Stimulated activated CD4-positive, alpha-beta T cell treated with anti-CD3 and anti-CD28 coated beads, Interleukin-12 subunit alpha, Interleukin-12 subunit beta, amount 100 ng/mL, for 48 hours (primary cell): ENCODE measurements around the gene ENTHD1.

Experiments used
- DNase-seq, 3 donors: peaks; one replicate each; pipeline ENCODE4 v3.0.0-alpha.2; 2020; ENCODE audit warnings: low read depth in 2 of 3, low spot score in 1 of 3

Gene ENTHD1, protein sequence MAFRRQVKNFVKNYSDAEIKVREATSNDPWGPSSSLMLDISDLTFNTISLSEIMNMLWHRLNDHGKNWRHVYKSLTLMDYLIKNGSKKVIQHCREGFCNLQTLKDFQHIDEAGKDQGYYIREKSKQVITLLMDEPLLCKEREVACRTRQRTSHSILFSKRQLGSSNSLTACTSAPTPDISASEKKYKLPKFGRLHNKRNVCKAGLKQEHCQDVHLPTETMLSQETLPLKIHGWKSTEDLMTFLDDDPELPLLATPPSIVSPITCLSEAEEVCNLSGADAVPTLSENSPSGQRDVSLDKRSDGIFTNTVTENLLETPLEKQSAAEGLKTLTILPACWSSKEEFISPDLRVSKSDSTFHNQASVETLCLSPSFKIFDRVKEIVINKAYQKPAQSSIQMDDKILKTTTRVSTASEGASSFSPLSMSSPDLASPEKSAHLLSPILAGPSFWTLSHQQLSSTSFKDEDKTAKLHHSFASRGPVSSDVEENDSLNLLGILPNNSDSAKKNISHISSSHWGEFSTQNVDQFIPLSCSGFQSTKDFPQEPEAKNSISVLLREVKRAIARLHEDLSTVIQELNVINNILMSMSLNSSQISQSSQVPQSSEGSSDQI

DNA sequence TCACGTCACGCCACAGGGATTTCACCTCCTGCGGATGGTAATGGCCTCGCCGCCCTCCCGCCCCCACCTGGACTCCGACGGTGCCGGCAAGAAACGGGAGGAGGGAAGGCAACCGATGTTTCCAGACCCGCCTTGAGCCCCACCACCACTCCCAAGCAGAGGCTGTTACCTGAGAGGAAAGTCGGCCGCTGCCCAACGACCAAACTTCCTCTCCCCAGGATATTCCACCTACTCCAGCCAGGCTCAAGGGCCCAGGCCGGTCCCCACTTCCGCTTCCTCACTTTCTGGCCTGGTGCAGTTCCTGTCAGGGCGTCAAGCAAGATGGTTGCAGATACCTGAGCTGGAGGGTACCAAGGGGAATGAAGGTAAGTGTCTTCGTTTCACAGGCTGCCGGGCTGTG is at the start of gene ENTHD1:
ENTHD1 (minus strand) TSS at position 235 of the 400 bp plus-strand sequence. CDS start 6,012 bp downstream, outside the sequence.
- DNase-seq, result no peak

DNA sequence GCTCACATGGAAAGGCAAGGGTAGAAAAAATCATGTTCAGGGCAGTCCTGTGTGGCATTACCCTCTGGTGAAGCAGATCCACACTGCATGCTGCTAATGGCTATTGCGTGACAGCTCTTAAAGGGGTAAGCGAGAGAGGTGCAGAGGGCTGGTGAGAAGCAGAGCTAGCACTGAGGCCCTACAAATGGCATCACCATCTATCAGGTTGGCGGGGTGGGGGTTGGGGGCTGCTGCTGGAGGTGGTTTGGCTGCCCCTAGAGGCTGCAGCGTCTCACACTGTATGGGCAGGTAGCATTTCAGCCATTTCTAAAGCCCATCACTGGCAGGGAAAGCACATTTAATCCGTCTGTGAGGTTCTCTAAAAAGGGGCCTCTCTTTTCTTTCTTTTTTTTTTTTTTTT is 49.8 kb upstream of the ENTHD1 start:
- no peak for DNase-seq

DNA sequence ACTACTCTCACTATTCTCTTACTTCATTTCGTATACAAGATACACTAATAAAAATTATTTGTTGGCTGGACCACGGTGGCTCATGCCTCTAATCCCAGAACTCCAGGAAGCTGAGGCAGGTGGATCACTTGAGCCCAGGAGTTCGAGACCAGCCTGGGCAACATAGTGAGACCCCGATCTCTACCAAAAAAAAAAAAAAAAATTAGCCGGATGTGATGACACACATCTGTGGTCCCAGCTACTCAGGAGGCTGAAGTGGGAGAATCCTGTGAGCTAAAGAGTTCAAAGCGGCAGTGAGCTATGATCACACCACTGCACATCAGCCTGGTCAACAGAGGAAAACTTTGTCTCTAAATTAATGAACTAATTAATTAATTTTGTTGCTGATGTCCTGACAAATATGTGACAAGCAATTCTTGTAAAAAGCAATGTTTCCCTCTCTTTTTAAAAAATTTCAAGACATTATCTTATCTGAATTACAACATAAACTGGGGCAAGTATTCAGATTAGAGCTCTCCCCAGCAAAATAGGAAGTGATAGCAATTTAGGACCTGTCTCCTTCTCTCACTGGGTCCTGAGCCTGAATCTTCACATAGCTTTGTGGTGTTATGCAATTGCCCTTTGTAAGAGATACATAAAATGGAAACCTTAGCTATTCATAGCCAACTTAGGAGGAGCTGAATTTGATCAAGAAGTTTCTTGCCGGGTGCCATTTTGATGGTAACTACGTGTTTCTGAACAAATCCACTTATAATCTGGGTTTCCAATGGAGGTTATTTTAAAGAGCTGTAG is 49.1 kb upstream of the ENTHD1 start:
- no peak for DNase-seq

DNA sequence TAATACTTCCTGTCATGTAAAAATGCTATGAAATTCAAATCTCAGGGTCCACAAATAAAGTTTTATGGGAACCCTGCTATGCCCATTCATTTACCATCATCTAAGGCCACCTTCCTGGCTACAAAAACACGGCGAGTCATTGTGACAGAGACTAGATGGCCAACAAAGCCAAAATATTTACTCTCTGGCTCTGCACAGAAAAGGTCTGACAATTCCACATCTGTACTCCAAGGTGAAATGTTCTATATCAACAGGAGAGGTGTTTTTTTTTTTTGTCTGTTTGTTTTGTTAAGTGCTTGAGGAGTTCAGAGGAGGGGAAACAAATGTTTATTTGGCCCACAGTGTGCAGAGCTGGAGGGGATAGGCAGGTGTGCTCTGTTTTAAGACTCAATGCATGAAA is 48.0 kb upstream of the ENTHD1 start:
- no peak for DNase-seq

DNA sequence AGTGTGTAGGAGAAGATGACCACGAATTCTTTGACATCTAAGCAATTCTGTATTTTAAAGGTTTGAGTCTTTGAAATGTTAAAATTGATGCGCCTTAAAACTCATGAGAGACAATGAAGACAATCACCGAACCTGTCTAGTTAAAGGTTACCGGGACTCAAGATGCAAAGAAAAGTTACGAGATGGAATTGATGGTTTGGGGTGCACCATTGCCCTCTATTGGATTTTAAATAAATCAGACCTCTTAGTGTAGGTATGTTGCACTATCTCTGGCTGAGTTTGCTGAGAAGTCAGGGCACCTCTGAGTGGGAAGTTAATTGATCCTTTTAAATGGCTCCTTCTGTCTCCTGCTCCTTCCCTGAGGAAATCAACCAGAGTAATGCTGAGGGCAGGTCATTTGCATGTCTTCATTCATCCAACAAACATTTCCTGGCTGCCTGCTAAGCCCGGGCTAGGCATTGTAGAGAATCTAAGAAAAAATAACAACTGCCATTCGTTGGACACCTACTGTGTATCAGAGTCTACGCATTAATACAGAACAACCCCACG is 47.3 kb upstream of the ENTHD1 start:
- DNase-seq, result no peak

DNA sequence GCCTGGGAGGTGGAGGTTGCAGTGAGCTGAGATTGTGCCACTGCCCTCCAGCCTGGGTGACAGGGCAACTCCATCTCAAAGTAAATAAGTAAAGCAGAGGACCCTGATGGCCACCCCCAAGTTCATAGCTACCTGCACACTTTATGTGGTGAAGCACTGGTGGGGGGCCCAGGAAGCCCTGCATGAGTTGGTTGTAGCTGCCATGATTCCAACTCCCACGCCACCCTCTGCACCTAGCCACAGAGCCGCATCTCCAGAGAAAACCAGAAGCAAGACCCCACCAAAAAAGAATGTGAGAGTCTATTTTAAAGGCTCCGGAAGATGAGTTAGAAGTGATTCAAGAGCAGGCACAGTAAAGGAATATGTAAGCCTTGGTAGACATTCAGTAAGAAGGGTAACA is 46.3 kb upstream of the ENTHD1 start:
- no peak for DNase-seq

DNA sequence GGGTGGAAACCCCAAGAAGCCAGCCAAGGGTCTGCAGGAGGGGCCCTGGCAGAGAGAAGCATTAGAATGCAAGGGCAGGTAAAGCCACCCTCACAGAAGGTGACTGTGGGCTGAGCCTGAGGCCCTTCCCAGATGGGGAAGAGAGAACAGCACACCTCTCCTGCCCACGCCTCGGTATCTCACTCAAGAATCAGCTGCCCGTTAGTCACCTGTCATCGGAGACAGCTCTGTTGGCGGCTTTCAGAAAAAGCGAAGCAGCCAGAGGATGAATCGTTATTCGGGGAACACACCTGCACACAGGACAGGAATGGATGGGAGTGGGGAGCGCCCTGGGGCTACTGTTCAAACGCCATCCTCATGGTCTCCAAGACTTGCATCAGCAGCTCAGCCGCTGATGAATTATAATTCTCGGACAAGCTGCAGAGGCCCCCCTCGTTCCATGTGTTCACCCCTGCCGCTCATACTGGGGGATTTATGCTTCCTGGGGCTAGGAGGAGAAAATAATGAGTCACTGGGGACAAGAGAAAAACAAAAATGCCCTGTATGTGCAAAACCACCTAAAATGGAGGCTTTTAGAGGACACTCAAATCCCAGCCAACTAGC is 45.0 kb upstream of the ENTHD1 start:
- peak in 1 of 3 donors; percentile 36 for DNase-seq

DNA sequence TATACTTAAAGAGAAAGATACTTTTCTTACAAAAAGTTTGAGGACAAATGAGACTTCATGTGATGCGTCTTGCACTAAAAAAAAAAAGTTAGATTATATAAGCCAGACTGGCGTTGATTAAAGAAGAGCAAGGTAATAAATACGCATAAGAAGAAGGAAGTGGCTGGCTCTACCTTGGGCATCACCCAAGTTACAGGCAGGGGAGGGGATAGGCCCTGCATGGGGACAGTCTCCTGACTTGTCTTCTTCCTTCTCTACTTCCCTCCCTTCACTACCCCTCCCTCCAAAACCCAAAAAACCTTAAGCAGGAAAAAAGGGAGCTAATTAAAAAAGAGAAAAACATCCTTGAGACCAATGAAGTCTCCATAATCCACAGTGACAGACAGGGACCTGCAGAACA is 44.3 kb upstream of the ENTHD1 start:
- no peak for DNase-seq

DNA sequence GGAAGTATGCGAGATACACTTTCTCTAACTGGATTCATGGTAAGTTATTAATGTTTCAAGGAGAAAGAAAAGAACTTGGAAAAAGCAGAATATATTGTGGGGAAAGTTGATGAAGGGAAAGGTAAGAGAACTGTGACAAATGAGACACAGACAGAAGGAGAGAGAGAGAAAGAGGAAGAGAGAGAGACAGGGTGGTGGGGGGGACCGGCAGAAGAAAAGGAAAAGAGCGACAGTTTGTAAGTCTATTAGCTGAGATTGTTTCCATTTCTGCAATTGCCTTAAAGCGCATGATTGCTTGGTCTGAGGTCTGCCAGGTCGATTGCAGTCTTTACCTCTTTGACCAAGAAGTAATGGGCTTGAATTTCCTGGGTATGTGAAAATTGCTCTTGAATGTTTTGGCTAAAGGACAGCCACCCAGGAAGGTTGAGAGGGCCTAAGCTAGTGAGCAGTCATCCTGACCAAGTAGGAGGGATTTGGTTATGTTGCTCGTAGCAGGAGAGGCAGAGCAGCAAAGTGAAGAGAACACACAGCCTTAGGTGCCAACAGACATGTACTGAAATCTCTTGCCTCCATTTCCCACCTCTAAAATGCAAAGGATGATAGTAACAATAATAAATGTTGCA is 43.1 kb upstream of the ENTHD1 start:
- DNase-seq, result no peak

DNA sequence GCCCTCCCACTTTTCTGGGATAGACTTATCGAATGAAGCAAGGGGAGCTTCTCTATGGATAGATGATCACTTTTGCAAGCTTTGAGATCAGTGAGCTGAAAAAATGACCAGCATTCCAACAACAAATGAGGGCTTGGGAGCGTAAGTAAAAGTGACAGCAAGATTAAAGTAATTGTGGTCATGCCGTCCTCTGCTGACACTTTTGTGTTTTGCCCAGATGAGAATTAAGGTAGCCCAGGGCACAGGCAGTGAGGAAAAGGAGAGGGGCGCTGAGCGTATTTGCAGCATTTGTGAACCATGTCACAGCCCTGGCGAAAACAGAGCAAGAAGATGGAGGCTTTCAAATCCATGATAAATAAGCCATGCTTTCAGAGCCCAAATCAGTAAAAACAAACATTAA is 42.1 kb upstream of the ENTHD1 start:
- no peak for DNase-seq

DNA sequence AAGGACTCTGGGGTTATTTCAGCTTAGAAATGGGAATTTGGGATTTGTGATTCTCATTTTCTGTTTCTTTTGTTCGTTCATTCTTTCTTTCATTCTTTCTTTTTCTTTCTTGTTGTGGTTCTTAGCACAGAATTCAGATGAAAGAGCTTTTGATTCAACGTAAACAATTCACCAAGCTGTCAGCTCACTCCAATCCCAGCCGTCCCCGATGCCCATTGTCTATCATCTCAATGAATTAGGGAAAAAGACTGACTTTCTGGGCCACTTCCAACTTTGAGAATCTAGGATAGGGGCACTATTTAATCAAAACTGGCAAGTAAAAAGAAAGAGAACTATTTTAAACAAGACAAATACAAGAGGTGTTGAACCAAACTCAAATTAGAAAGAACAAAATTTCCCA is 41.6 kb upstream of the ENTHD1 start:
- DNase-seq, result no peak

DNA sequence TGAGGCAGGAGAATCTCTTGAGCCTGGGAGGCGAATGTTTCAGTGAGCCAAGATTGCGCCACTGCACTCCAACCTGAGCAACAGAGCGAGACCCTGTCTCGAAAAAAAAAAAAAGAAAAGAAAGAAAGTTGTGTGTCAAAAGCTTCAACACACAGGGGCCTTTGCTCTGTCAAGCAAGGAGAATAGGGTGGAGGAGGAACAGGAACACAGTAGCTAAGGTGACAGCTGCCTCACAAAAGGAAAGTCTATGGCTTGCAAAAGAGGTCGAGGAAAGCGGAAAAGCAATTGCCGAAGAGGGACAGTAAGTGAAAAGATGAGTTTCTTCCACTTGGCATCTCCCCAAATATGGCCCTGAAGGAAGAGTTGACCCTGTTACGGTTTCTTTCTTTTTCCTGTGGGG is 40.2 kb upstream of the ENTHD1 start:
- no peak for DNase-seq

DNA sequence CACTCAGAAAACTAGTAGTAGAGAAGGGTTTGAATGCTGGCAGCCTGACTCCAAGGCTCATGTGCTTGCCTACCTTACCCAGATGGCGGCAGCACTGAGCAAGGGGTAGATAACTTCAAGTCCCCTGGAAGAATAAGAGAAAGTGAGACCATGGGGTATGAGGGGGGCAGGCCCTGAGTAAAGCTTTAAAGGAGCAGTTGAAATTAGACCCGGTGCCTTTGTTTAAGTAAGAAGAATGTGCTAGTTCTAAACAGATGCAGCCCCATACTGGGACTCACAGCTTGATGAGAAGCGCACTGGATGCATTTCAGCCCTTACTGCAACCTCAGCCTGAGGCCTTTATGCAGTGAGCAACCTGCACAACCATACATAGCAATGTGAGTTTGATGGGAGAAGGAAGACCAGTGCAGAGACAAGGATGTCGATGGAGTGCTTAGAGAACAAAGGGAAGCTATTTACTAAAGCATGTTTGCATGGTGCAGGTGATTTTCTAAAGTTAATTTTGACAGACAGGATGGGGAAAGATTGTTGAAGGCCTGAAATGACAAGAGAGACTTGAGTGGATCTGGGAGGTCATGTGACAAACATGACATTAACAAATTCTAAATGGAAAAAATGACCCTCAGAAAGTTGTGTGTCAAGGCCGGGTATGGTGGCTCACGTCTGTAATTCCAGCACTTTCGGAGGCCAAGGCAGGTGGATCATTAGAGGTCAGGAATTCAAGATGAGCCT is 39.5 kb upstream of the ENTHD1 start:
- peak; percentile 42 to 69 (median 52) for DNase-seq

DNA sequence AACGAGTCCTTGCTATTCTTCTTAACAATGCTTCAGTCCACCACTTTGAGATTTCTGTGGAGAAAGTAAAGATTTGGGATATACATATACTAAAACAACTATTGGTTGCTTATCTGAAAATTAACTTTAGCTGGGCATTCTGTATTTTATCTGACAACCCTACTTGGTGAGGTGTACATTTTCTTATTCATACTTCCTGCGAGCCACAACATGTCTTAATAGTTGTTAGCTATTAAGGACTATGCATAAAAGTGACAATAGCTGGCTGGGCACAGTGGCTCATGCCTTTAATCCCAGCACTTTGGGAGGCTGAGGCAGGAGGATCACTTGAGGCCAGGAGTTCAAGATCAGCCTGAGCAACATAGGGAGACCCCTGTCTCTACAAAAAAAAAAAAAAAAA is 38.6 kb upstream of the ENTHD1 start:
- no peak for DNase-seq

DNA sequence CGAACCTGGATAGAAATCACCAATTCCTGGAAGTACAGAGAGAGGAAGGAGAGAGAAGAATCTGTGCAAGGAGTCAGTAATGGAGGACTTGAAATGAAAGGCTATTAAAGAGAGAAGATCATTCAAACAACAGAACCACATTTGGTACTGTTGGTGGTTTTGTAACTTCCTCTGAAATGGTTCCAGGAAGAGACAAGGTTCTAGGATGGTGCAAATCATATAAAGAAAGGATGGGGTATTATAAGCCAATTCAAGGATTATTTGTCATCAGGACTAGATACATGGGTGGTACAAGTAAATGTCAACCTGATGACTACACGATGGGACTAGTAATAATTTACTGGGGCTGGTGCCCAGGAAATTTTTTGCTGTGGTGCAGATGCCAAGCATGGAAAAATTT is 37.7 kb upstream of the ENTHD1 start:
- DNase-seq, result no peak

DNA sequence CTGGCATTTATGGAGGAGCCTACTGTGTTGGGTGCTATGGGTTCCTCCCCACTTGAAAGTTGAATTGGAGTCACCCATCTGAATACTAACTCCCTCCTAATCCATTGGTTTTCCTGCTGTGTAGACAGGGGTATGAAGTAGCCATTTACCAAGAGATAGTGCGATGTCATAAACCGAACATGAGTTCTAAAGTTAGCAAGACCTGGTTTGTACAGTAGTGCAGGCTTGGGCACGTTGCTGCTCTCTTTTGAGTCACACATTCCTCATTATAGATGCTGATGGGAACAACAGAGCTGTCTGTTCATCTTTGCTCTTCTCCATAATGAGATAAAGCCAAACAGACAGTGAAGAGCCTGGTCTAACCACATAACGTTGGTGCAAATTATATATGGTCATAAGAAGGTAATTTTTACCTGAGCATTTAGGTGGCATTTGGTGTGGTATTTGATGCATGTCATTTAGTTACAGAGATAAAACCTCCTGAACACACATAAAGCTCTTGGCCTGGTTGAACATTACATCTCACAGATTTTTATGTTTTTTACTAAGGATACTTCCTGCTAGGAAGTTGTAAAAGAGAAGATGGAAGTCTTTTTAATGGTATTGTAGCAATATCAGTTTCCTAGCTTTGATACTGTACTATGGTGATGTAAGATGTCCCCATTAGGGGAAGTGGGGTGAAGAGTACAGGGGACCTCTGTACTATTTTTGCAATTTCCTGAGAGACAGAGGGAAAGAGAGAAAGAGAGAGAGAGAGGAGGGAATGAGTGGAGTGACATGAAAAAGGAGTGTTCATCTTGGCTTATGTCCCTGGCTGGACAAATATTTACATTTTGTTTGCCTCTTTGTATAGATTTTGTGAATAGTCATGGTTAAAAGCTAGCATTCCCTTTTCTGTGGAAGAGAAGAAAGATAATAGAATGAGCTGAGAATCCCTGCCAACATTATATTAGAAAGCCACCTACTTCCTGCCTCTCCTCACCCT is 35.3 kb upstream of the ENTHD1 start:
- DNase-seq, result no peak

DNA sequence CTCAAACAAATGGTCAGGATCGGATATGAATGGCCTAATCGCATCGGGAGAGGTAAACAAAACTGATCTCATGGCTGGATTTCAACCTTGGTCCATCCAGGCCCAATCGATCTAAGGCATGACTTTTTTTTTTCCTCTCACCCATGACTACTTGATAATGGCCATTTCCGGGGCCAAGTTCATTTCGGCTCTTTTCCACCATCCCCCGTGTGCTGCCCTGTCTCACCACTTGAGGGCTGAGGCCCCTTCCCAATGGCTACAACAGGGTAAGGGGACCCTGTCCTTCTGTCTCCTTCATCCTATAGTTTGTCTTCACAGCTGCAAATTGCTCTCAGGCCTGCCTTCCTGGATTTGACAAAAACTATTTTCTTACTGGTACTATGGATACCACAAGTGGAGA is 34.0 kb upstream of the ENTHD1 start:
- DNase-seq, result no peak

DNA sequence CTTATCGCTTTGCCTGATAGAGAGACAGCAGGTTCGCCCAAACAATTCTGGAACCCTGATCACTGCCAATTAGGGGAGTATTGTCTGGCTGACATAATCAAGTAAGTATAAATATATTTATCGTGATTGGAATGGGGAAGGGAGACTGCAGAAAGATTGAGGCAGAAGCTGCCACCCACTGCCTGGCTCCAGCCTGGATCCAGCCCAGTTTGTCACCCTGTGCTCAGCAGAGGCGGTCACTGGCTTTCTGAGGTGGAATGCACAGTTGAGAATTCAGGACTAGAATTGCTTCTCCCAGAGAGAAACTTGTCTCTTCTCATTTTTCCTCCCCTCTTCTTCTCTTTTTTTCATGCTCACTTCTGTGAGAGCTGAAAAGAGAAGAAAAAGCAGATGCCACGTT is 33.2 kb upstream of the ENTHD1 start:
- no peak for DNase-seq
